Activated T-cell treated with anti-CD3 and anti-CD28 coated beads, Interleukin-2, amount 50 U/mL, for 24 hours (primary cell): Measurements from ENCODE around the gene PRRC2A.

ENCODE experiments used
- DNase-seq: peaks from one replicate; pipeline ENCODE4 v3.0.0-alpha.2; 2020
- H3K27ac Mint-ChIP-seq: 2 replicates; pipeline ENCODE4 v1.8.0; 2020; ENCODE audit warnings: mild to moderate bottlenecking, mixed read lengths
- H3K27me3 Mint-ChIP-seq: 2 replicates; pipeline ENCODE4 v1.8.0; 2020; ENCODE audit warnings: mixed read lengths
- H3K36me3 Mint-ChIP-seq: 2 replicates; pipeline ENCODE4 v1.8.0; 2020; ENCODE audit warnings: low read depth, mixed read lengths
- H3K4me1 Mint-ChIP-seq: 2 replicates; pipeline ENCODE4 v1.8.0; 2020; ENCODE audit warnings: low read depth, mixed read lengths
- H3K4me3 Mint-ChIP-seq: 2 replicates; pipeline ENCODE4 v1.8.0; 2020; ENCODE audit warnings: mild to moderate bottlenecking, moderate library complexity, mixed read lengths
- H3K9me3 Mint-ChIP-seq: 2 replicates; pipeline ENCODE4 v1.8.0; 2020; ENCODE audit warnings: mixed read lengths

The PRRC2A gene

DNA sequence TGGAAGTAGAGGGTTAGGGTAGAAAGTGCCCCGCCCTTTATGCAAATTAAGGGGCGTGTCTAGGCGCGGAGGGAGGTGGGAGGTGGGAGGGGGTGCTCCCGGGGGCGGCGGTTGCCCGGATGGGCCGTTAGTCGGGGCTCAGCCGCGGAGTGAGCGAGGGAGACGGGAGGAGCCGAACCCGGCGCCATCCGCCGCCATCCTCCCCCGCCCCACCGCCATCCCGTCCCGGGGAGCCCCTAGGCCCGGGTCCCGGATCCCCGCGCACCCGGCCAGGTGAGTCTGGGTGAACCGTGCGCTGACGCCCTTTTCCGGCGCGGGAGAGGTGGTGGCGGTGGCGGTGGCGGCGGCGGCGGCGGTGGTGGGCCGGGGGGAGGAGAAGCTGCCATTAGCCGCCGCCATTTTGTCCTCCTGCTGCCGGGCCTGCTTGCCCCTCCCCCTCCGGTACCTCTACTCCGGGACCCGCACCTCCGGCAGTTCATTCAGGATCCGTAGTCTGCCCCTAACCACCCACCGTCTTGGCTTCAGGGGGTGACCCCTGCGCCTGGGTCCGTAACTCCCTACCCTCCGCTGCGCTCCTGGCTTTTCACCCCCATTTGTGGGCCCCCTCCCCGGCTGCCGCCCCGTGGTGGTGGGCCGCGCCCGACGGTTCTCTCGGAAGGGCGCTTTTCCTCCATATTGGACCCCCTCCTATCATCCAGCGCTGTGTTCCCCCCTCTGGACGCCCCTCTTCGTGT lies at the start of gene PRRC2A:
Gene PRRC2A (plus strand): TSS at position 130 of the 734 bp plus-strand sequence. CDS start 2,075 bp downstream, outside the sequence.
- Mint-ChIP-seq H3K4me3 (peak within 1 kb of the TSS; percentile 90), H3K9me3 (no peaks in the 10 kb centered on the region), H3K27ac (peak within 1 kb of the TSS; percentile 100), H3K36me3 (peaks cover 67% of the 10 kb centered on the region), H3K27me3 (no peaks in the 10 kb centered on the region), H3K4me1 (peaks cover 52% of the 10 kb centered on the region)
- DNase-seq = no peak

DNA sequence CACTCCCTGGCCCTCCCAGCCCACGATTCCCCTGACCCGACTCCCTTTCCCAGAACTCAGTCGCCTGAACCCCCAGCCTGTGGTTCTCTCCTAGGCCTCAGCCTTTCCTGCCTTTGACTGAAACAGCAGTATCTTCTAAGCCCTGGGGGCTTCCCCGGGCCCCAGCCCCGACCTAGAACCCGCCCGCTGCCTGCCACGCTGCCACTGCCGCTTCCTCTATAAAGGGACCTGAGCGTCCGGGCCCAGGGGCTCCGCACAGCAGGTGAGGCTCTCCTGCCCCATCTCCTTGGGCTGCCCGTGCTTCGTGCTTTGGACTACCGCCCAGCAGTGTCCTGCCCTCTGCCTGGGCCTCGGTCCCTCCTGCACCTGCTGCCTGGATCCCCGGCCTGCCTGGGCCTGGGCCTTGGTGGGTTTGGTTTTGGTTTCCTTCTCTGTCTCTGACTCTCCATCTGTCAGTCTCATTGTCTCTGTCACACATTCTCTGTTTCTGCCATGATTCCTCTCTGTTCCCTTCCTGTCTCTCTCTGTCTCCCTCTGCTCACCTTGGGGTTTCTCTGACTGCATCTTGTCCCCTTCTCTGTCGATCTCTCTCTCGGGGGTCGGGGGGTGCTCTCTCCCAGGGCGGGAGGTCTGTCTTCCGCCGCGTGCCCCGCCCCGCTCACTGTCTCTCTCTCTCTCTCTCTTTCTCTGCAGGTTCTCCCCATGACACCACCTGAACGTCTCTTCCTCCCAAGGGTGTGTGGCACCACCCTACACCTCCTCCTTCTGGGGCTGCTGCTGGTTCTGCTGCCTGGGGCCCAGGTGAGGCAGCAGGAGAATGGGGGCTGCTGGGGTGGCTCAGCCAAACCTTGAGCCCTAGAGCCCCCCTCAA lies 48.2 kb upstream of the PRRC2A start, which contains the start of gene LTA:
Gene LTA (plus strand): TSS at position 249 of the 871 bp plus-strand sequence. CDS start 454 bp downstream, at position 703.
- H3K9me3 Mint-ChIP-seq = no peaks in the 10 kb centered on the region
- peak within 1 kb of the TSS; percentile 99 for H3K27ac Mint-ChIP-seq
- peaks cover 54% of the 10 kb centered on the region for H3K36me3 Mint-ChIP-seq
- H3K4me3 Mint-ChIP-seq = peak within 1 kb of the TSS; percentile 97
- DNase-seq = peak; percentile 89
- H3K27me3 Mint-ChIP-seq = no peaks in the 10 kb centered on the region
- peaks cover 93% of the 10 kb centered on the region for H3K4me1 Mint-ChIP-seq

DNA sequence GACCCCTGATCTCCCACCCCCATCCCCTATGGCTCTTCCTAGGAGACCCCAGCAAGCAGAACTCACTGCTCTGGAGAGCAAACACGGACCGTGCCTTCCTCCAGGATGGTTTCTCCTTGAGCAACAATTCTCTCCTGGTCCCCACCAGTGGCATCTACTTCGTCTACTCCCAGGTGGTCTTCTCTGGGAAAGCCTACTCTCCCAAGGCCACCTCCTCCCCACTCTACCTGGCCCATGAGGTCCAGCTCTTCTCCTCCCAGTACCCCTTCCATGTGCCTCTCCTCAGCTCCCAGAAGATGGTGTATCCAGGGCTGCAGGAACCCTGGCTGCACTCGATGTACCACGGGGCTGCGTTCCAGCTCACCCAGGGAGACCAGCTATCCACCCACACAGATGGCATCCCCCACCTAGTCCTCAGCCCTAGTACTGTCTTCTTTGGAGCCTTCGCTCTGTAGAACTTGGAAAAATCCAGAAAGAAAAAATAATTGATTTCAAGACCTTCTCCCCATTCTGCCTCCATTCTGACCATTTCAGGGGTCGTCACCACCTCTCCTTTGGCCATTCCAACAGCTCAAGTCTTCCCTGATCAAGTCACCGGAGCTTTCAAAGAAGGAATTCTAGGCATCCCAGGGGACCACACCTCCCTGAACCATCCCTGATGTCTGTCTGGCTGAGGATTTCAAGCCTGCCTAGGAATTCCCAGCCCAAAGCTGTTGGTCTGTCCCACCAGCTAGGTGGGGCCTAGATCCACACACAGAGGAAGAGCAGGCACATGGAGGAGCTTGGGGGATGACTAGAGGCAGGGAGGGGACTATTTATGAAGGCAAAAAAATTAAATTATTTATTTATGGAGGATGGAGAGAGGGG lies 47.0 kb upstream of the PRRC2A start:
- DNase-seq = no peak
- H3K27me3 Mint-ChIP-seq = no peaks in the 10 kb centered on the region
- H3K36me3 Mint-ChIP-seq = peaks cover 65% of the 10 kb centered on the region
- H3K27ac Mint-ChIP-seq = peak overlapping the region; percentile 99
- H3K4me3 Mint-ChIP-seq = peak overlapping the region; percentile 97
- H3K4me1 Mint-ChIP-seq = peaks cover 88% of the 10 kb centered on the region
- no peaks in the 10 kb centered on the region for H3K9me3 Mint-ChIP-seq

DNA sequence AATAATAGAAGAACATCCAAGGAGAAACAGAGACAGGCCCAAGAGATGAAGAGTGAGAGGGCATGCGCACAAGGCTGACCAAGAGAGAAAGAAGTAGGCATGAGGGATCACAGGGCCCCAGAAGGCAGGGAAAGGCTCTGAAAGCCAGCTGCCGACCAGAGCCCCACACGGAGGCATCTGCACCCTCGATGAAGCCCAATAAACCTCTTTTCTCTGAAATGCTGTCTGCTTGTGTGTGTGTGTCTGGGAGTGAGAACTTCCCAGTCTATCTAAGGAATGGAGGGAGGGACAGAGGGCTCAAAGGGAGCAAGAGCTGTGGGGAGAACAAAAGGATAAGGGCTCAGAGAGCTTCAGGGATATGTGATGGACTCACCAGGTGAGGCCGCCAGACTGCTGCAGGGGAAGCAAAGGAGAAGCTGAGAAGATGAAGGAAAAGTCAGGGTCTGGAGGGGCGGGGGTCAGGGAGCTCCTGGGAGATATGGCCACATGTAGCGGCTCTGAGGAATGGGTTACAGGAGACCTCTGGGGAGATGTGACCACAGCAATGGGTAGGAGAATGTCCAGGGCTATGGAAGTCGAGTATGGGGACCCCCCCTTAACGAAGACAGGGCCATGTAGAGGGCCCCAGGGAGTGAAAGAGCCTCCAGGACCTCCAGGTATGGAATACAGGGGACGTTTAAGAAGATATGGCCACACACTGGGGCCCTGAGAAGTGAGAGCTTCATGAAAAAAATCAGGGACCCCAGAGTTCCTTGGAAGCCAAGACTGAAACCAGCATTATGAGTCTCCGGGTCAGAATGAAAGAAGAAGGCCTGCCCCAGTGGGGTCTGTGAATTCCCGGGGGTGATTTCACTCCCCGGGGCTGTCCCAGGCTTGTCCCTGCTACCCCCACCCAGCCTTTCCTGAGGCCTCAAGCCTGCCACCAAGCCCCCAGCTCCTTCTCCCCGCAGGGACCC lies 46.1 kb upstream of the PRRC2A start:
- Mint-ChIP-seq H3K27me3 (no peaks in the 10 kb centered on the region), H3K4me1 (peaks cover 88% of the 10 kb centered on the region), H3K9me3 (no peaks in the 10 kb centered on the region), H3K27ac (peak overlapping the region; percentile 99), H3K4me3 (peak overlapping the region; percentile 97), H3K36me3 (peaks cover 74% of the 10 kb centered on the region)
- DNase-seq = peak; percentile 75

DNA sequence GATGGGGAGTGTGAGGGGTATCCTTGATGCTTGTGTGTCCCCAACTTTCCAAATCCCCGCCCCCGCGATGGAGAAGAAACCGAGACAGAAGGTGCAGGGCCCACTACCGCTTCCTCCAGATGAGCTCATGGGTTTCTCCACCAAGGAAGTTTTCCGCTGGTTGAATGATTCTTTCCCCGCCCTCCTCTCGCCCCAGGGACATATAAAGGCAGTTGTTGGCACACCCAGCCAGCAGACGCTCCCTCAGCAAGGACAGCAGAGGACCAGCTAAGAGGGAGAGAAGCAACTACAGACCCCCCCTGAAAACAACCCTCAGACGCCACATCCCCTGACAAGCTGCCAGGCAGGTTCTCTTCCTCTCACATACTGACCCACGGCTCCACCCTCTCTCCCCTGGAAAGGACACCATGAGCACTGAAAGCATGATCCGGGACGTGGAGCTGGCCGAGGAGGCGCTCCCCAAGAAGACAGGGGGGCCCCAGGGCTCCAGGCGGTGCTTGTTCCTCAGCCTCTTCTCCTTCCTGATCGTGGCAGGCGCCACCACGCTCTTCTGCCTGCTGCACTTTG lies 45.1 kb upstream of the PRRC2A start, which contains the start of gene TNF:
Gene TNF (plus strand): TSS at position 231 of the 567 bp plus-strand sequence. CDS start 177 bp downstream, at position 408.
- Mint-ChIP-seq H3K36me3 (peaks cover 80% of the 10 kb centered on the region), H3K27me3 (no peaks in the 10 kb centered on the region), H3K4me3 (peak within 1 kb of the TSS; percentile 97), H3K4me1 (peaks cover 87% of the 10 kb centered on the region), H3K9me3 (no peaks in the 10 kb centered on the region), H3K27ac (peak within 1 kb of the TSS; percentile 99)
- peak; percentile 89 for DNase-seq

DNA sequence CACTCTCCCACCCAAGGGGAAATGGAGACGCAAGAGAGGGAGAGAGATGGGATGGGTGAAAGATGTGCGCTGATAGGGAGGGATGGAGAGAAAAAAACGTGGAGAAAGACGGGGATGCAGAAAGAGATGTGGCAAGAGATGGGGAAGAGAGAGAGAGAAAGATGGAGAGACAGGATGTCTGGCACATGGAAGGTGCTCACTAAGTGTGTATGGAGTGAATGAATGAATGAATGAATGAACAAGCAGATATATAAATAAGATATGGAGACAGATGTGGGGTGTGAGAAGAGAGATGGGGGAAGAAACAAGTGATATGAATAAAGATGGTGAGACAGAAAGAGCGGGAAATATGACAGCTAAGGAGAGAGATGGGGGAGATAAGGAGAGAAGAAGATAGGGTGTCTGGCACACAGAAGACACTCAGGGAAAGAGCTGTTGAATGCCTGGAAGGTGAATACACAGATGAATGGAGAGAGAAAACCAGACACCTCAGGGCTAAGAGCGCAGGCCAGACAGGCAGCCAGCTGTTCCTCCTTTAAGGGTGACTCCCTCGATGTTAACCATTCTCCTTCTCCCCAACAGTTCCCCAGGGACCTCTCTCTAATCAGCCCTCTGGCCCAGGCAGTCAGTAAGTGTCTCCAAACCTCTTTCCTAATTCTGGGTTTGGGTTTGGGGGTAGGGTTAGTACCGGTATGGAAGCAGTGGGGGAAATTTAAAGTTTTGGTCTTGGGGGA lies 44.4 kb upstream of the PRRC2A start:
- peaks cover 85% of the 10 kb centered on the region for H3K36me3 Mint-ChIP-seq
- peak overlapping the region; percentile 97 for H3K4me3 Mint-ChIP-seq
- peaks cover 84% of the 10 kb centered on the region for H3K4me1 Mint-ChIP-seq
- no peaks in the 10 kb centered on the region for H3K27me3 Mint-ChIP-seq
- DNase-seq = no peak
- H3K27ac Mint-ChIP-seq = peak overlapping the region; percentile 99
- no peaks in the 10 kb centered on the region for H3K9me3 Mint-ChIP-seq

DNA sequence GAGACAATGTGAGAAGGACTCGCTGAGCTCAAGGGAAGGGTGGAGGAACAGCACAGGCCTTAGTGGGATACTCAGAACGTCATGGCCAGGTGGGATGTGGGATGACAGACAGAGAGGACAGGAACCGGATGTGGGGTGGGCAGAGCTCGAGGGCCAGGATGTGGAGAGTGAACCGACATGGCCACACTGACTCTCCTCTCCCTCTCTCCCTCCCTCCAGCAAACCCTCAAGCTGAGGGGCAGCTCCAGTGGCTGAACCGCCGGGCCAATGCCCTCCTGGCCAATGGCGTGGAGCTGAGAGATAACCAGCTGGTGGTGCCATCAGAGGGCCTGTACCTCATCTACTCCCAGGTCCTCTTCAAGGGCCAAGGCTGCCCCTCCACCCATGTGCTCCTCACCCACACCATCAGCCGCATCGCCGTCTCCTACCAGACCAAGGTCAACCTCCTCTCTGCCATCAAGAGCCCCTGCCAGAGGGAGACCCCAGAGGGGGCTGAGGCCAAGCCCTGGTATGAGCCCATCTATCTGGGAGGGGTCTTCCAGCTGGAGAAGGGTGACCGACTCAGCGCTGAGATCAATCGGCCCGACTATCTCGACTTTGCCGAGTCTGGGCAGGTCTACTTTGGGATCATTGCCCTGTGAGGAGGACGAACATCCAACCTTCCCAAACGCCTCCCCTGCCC lies 43.5 kb upstream of the PRRC2A start:
- H3K4me1 Mint-ChIP-seq = peaks cover 79% of the 10 kb centered on the region
- no peaks in the 10 kb centered on the region for H3K27me3 Mint-ChIP-seq
- peak overlapping the region; percentile 97 for H3K4me3 Mint-ChIP-seq
- DNase-seq = peak; percentile 72
- no peaks in the 10 kb centered on the region for H3K9me3 Mint-ChIP-seq
- H3K36me3 Mint-ChIP-seq = peaks cover 92% of the 10 kb centered on the region
- peak overlapping the region; percentile 99 for H3K27ac Mint-ChIP-seq

DNA sequence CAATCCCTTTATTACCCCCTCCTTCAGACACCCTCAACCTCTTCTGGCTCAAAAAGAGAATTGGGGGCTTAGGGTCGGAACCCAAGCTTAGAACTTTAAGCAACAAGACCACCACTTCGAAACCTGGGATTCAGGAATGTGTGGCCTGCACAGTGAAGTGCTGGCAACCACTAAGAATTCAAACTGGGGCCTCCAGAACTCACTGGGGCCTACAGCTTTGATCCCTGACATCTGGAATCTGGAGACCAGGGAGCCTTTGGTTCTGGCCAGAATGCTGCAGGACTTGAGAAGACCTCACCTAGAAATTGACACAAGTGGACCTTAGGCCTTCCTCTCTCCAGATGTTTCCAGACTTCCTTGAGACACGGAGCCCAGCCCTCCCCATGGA lies 42.9 kb upstream of the PRRC2A start:
- H3K4me3 Mint-ChIP-seq = peak overlapping the region; percentile 97
- no peaks in the 10 kb centered on the region for H3K9me3 Mint-ChIP-seq
- peaks cover 87% of the 10 kb centered on the region for H3K36me3 Mint-ChIP-seq
- peak overlapping the region; percentile 99 for H3K27ac Mint-ChIP-seq
- no peaks in the 10 kb centered on the region for H3K27me3 Mint-ChIP-seq
- H3K4me1 Mint-ChIP-seq = peaks cover 81% of the 10 kb centered on the region
- DNase-seq = no peak

DNA sequence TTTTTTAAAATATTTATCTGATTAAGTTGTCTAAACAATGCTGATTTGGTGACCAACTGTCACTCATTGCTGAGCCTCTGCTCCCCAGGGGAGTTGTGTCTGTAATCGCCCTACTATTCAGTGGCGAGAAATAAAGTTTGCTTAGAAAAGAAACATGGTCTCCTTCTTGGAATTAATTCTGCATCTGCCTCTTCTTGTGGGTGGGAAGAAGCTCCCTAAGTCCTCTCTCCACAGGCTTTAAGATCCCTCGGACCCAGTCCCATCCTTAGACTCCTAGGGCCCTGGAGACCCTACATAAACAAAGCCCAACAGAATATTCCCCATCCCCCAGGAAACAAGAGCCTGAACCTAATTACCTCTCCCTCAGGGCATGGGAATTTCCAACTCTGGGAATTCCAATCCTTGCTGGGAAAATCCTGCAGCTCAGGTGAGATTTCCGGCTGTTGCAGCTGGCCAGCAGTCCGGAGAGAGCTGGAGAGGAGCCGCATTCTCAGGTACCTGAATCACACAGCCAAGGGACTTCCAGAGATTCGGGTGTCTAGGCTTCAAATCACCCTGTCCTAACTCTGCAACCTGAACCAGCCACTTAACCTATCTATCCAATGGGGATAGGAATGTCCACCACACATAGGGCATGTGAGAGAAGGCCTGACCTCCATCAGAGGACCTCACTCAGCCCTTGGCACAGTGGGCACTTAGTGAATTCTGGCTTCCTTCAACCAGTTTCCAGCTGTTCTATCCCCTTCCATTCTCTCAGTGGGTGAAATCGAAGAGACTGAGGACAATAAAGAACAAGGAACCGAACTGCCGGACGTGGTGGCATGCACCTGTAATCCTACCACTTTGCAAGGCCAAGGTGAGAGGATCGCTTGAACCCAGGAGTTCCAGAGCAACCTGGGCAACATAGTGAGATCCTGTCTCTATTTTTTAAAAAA lies 42.1 kb upstream of the PRRC2A start:
- Mint-ChIP-seq H3K9me3 (no peaks in the 10 kb centered on the region), H3K36me3 (peaks cover 80% of the 10 kb centered on the region), H3K27ac (peak overlapping the region; percentile 91), H3K27me3 (no peaks in the 10 kb centered on the region), H3K4me1 (peaks cover 80% of the 10 kb centered on the region), H3K4me3 (peak overlapping the region; percentile 97)
- DNase-seq = no peak

DNA sequence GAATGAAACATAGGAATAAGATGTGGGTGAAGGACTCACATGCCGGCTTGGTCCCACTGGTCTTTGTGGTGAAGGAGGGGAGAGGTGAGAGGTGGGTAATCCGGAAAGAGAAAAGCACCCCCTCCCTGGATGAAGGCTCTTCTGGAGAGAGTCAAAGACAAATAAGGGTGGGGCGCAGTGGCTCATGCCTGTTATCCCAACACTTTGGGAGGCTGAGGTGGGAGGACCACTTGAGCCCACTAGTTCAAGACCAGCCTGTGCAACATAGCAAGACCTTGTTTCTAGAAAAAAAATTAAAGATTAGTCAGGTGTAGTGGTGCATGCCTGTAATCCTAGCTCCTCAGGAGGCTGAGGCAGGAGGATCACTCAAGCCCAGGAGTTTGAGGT lies 41.4 kb upstream of the PRRC2A start:
- Mint-ChIP-seq H3K27ac (peak overlapping the region; percentile 91), H3K4me1 (peaks cover 80% of the 10 kb centered on the region), H3K36me3 (peaks cover 75% of the 10 kb centered on the region), H3K9me3 (no peaks in the 10 kb centered on the region), H3K27me3 (no peaks in the 10 kb centered on the region), H3K4me3 (peak overlapping the region; percentile 97)
- peak; percentile 57 for DNase-seq
